GM12873 (cell line): ENCODE data around the gene FOXL1.

Experiments
- CTCF ChIP-seq: IDR thresholded peaks from 2 replicates; pipeline ENCODE4 v1.5.1; 2012; ENCODE audit warnings: low read depth, mild to moderate bottlenecking, moderate library complexity, low read length, control low read depth; ENCODE audit not compliant: insufficient read depth; ENCODE audit errors: missing control alignments

The FOXL1 gene

GRCh38 chr16:86578061-86578599 is at the start of gene FOXL1:
Gene FOXL1, plus strand, starts transcription at chr16:86578549. Its CDS starts 175 bp downstream, at chr16:86578724.
- no peak for TF ChIP-seq CTCF

GRCh38 chr16:86529160-86529559 is 49.2 kb upstream of the FOXL1 start:
- no peak for TF ChIP-seq CTCF

- no peak for TF ChIP-seq CTCF
Observed at GRCh38 chr16:86530251-86531190, 47.8 kb upstream of the FOXL1 start.

GRCh38 chr16:86531191-86531545 is 47.2 kb upstream of the FOXL1 start:
- no peak for TF ChIP-seq CTCF

- TF ChIP-seq CTCF = no peak
Observed at GRCh38 chr16:86531641-86532525, 46.5 kb upstream of the FOXL1 start.

- TF ChIP-seq CTCF = no peak
Observed at GRCh38 chr16:86532526-86532815, 45.9 kb upstream of the FOXL1 start.

GRCh38 chr16:86533076-86533475 is 45.3 kb upstream of the FOXL1 start:
- TF ChIP-seq CTCF = no peak
